ENCODE results near the gene OR56A4.

OR56A4 gene

GRCh38 chr11:6006846-6007245 is at the start of gene OR56A4:
TSS of gene OR56A4 (minus strand) at chr11:6006946. CDS start at chr11:6002992, 3,954 bp downstream.
- no peak for DNase-seq (ENCODE audit: low read depth in 2 of 2)

GRCh38 chr11:6055569-6055968 is 48.8 kb upstream of the OR56A4 start:
- DNase-seq (ENCODE audit: low read depth in 2 of 2): no peak

GRCh38 chr11:6052374-6052773 is 45.6 kb upstream of the OR56A4 start:
- DNase-seq (ENCODE audit: low read depth in 2 of 2): no peak

DNA sequence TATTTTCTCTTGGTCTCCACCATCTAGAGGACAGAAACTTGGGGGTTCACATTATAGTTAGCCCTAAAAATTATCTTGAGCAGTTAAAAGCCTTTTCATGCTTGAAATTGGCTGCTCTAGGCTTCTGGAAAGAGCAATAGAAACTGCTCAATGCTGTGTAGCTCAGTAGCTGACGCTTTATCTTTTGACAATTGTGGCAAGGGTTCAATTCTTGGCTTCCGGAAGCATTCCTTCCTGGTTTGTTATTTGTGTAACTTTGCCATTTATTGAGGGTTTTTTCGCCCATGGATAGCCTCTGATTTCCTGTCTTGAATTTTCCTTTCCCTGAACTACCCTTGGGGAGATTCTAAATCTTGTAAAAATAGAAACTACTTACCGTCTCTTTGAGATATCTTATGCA is 34.1 kb upstream of the OR56A4 start:
- DNase-seq (ENCODE audit: low read depth in 2 of 2): no peak

GRCh38 chr11:6030708-6031405 is 24.1 kb upstream of the OR56A4 start, which contains the start of gene OR56A1:
TSS of gene OR56A1 (minus strand) at chr11:6030758. CDS start at chr11:6027692, 3,066 bp downstream.
- no peak for DNase-seq (ENCODE audit: low read depth in 2 of 2)

- DNase-seq (ENCODE audit: low read depth in 2 of 2): no peak
Observed at GRCh38 chr11:6027501-6027900, 20.8 kb upstream of the OR56A4 start.

- DNase-seq (ENCODE audit: low read depth in 2 of 2): no peak
Observed at GRCh38 chr11:6025056-6025455, 18.3 kb upstream of the OR56A4 start.

- no peak for DNase-seq (ENCODE audit: low read depth in 2 of 2)
Observed at GRCh38 chr11:6022956-6023355, 16.2 kb upstream of the OR56A4 start.

DNA sequence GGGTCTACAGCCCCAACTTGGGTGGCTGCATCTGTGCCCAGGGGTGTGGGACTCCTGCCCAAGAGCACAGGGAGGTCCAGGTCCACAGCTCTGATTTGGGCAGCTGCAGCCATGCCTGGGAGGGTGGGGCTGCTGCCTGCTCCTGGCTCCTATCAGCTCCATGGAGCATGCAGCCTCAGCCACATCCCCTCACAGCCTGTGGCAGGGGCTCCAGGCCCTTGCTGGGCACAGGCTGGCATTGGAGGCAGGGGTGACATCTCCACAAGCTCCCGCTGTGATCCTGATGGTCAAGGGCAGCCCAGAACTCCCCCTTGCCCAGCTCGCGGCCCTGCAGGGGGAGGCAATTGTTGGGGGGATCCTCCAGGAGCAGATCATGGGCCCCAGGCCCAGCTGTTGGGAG is 6.3 kb upstream of the OR56A4 start:
- DNase-seq (ENCODE audit: low read depth in 2 of 2): no peak

- DNase-seq (ENCODE audit: low read depth in 2 of 2): no peak
Observed at GRCh38 chr11:6012035-6012668, 5.4 kb upstream of the OR56A4 start.

DNA sequence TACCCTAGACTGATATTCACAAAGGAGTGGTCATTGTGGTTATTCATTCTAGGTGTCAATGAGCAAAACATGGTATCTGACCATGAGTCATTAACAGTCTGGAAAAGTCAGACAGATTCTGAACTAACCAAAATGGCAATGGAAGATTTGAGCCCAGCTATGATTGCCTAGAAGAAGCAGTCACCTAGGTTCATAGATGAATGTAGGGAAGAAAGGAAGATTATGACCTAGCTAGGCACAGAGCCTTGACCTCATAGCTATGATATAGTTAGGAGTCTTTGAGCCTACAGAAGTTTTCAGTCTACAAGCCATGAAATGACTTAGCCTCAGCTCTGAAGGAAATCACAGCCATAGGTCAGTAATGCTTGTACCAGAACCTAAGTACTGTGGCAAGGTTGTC is 351 bp downstream of the OR56A4 start:
- DNase-seq (ENCODE audit: low read depth in 2 of 2): no peak

- no peak for DNase-seq (ENCODE audit: low read depth in 2 of 2)
Observed at GRCh38 chr11:6002202-6002699, 4.5 kb downstream of the OR56A4 start.

DNA sequence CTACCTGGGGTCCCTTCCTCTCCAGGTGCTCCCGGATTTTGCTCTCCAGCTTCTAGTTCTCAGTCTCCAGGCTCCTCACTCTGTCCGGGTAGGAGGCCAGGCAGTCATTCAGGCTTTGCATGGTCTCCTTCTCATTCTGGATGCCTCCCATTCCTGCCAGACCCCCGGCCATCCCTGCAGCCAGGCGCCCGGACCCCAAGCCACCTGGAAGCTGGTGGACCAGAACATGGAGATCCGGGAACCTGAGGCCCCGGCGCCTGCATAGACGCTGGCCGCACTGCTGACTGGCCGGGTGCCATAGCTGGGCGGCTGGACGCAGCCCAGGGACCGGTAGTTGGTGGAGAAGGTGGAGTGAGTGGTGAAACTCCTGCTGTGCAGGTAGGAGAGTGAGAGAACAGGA is 12.0 kb downstream of the OR56A4 start:
- no peak for DNase-seq (ENCODE audit: low read depth in 2 of 2)

DNA sequence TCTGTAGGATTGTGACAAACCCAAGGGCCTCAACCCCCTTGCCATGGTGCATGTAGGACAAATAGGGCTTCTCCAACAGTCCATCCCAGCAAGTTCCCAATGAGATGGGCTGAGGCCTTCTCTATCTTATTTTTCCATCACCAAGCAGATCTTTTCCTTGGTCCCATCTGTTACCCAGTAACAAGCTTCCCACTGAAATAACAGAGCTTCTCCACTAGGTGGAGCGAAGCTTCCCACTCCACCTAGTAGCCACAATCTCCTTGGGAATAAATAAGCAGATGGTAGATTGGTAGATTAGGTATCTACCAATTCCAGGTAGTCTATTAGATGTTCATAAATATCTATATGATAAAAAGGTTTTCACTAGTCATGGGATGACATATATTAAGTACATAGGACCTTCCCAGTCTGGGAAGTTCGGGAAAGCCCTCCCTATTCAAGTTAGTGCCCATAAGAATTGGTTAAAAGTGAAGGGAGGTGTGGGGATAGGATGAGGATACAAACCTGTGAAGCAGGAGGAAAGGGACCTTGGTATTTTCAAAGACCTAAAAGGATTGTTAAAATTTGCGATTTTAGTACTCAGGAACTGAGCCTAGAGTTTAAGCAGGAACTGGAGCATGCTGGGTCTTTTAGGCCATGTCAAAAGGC is 14.0 kb downstream of the OR56A4 start:
- DNase-seq (ENCODE audit: low read depth in 2 of 2): no peak

GRCh38 chr11:5992150-5992549 is 14.6 kb downstream of the OR56A4 start:
- no peak for DNase-seq (ENCODE audit: low read depth in 2 of 2)

DNA sequence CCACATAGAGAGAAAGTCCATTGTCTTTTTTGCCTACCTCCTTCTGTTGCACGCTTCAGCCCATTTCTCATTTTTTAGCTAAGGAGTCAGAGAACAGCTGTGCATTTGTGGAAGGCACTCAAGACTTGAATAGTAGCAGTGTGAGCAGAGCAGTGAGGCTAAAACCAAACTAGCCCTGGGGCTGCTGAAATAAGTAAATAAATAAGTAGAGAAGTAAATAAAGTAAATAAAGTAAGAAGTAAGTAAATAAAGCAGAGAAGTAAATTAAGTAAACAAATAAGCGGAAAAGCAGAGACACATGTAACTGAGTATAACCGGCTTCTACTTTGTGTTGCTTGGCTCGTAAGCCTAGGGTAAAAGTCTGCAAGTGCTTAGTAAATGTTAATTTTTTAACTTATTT is 17.5 kb downstream of the OR56A4 start:
- DNase-seq (ENCODE audit: low read depth in 2 of 2): no peak

GRCh38 chr11:5986885-5987284 is 19.9 kb downstream of the OR56A4 start, which contains the start of gene OR52L1:
TSS of gene OR52L1 (minus strand) at chr11:5986985. CDS start at chr11:5986930, 55 bp downstream.
- DNase-seq (ENCODE audit: low read depth in 2 of 2): no peak

- DNase-seq (ENCODE audit: low read depth in 2 of 2): no peak
Observed at GRCh38 chr11:5983443-5983842, 23.3 kb downstream of the OR56A4 start.

GRCh38 chr11:5973530-5973929 is 33.2 kb downstream of the OR56A4 start:
- no peak for DNase-seq (ENCODE audit: low read depth in 2 of 2)

- DNase-seq (ENCODE audit: low read depth in 2 of 2): no peak
Observed at GRCh38 chr11:5968394-5968793, 38.4 kb downstream of the OR56A4 start, which contains the start of gene OR56A5. TSS of gene OR56A5 (minus strand) at chr11:5968494. CDS start at chr11:5968494, 0 bp downstream.

GRCh38 chr11:5967708-5968107 is 39.0 kb downstream of the OR56A4 start:
- DNase-seq (ENCODE audit: low read depth in 2 of 2): no peak

DNA sequence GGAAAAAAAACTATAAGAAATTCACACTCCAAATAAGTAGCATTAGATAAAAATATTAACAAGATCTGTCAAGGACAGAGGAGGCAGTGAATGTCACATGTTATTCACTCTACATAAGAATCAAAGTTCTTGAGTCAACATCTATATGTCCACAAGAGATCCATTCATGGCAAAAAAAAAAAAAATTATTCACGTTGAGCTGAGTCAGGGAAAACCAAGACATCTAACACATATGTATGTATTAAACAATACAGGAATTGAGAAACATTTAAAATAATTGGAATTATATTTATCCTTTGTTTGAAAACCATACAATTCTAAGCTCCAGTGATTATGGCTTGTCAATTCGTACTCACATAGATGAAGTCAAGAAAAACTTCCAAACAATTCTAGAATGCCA is 39.8 kb downstream of the OR56A4 start:
- DNase-seq (ENCODE audit: low read depth in 2 of 2): no peak
